HG03280 (cell line): ENCODE results near the gene EPHA6.
"Not testable (repeated sequence)": the region's sequence is repeated elsewhere in the genome, so short reads cannot be mapped to it uniquely, and the experiment has no call there.

ENCODE experiments used
- ATAC-seq: cut with Tn5 transposase; IDR thresholded peaks from one replicate; pipeline ENCODE4 v1.9.1; 2021; ENCODE audit warnings: mild to moderate bottlenecking, moderate library complexity; ENCODE audit not compliant: unreplicated experiment

The EPHA6 gene

DNA sequence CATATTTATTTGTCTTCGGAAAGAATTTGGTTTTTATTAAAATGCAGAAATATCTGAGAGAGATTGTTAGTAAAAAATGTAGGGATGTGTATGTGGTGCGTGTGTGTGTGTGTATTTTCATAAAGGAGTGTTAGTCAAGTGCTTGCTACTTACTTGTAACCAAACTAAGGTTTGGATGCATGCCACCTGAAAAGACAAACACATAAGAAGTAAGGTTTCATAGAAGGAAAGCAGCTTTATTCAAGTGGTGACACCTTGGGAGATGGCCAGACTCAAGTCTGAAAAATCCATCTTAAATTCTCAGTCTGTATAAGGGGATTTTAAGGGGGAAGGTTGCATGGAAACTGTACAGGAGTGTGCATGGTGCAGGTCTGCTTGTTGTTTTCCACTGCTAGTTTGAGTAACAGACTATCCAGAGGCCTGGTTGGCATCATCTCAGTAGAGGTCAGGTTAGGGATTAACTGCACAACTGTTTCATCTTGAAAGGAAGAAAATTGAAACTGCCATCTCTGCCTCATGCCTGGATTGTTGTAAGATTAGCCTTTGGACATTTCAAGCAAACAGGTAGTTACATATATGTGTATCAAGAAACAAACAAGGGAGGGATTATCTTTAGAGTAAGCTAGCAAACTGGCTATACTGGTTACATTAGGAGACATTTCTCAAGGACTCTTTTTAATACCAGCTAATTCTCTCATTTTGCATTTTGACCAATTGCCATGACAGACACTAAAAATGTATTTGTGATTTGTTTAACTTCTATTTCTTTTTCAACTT, 196.7 kb downstream of the EPHA6 start:
- ATAC-seq = no peak

DNA sequence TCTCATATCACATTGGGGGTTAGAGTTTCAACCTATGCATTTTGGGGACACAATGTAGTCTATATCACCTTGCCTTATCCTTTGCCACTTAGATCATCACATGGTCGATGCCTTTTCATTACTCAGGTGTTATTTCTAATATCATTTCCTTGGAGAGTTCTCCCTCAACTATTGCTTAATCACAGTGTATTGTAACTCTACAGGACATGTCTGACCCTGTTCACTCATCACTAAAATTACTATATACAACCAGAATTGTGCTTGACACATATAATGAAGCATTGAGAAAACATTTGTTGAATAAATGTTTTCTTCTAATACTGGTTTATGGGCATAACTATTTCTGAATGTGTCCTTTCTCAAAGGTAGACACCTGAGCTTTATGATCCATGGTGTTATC, 207.4 kb downstream of the EPHA6 start:
- no peak for ATAC-seq

DNA sequence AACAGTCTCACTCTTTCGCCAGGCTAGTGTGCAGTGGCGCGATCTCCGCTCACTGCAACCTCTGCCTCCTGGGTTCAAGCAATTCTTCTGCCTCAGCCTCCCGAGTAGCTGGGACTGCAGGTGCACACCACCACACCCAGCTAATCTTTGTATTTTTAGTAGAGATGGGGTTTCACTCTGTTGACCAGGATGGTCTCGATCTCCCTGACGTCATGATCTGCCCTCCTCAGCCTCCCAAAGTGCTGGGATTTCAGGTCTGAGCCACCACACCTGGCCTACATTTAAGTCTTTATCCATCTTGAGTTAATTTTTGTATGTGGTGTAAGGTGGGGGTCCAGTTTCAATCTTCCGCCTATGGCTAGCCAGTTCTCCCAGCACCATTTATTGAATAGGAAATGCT, 211.2 kb downstream of the EPHA6 start:
- not testable (repeated sequence) for ATAC-seq

DNA sequence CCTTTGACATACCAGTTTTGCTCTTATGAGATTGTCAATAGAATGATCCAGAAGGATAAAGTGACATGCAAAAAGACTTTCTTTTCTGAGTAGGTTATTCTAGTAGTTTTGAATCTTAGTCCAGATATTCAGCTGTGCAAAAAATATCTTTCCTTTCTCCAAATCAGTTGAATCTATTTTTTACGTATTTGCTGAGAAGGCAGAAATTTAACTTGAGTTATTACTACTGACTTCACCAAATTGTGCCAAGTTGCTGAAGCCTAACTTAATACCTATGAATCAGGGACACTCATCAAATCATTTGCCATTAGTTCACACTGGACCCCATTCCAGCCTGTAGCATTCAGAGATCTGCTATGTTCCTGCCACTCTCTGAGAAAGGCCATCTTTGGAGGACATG, 215.6 kb downstream of the EPHA6 start:
- ATAC-seq = no peak

DNA sequence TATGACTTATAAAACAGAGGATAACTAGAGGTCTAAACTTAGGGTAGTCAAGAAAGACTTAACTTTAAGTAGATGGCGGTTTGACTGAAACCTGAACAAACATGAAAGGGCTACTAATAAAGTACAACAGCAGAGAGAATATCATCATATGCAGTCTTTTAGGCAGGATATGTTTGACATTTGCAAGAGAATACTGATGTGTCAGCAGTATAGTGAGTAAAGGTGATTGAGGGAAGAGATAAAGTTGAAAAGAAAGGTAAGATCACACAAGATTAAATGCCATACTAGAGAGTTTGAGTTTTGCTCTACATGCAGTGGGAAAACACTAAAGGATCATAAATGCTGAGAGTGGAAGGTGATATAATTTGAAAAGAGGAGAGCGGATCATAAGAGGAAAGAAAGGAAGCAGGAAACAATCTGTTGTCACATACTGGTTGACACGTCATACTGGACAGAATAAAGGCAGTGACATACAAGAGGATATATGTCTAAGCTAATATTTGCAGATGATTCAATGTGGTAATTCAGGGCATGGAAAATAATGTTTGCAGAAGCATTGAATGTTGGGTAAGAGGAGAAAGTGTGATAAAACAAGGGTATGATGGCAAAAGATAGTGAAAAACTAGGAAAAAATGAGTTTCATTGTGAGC, 223.0 kb downstream of the EPHA6 start:
- no peak for ATAC-seq

DNA sequence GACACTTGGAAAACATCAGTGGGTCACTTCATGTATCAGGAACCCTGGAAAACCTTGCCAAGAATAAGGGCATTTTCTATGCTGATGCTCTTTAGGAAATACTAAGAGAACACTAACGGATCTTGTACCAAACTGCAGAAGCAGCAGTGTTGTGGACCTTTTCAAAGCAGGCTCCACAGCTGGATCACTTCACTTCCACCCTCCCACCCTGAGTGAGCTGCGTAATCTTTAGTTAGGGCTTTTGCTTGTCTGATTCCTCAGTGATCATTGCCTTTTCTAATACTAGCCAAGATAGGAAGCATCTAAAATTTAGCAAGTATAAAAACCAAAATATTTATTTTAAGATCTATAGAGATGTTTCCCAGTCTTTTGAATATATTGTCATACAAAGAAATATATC, 229.0 kb downstream of the EPHA6 start:
- no peak for ATAC-seq

DNA sequence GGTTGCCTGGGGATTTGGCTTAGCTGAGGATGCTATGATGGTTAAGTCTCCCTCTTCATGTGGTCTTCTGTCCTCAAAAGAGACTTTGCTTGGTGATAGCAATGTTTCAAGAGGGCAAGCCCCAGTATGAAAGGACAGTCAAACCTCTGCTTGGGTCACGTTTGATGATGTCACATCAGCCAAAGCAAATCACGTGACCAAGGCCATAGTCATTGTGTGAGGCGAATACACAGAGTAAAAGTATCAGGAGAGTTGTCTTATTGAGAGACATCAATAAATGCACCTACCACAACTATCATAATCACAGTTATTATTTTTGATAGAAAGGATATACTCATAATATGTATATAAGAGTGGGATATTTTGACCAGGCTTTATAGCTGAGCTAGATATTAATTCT, 243.0 kb downstream of the EPHA6 start:
- ATAC-seq = no peak

DNA sequence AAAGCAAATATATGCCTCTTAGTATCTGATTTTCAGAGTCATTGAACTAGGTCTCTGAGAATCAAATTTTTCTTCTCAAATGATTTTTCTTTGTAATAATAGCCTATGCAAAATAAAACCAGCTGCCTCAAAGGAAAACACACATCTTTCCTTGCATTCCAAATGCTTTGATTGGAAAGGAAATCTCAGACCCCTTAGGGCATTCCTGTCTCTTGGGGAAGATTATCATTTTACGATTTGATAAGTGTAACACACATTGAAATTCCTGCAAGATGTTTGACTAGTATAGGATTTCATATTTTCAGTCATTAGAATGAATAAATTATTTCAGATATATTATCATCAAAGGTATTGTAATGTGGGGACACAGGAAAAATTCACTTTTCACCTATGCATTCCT, 244.8 kb downstream of the EPHA6 start:
- no peak for ATAC-seq

DNA sequence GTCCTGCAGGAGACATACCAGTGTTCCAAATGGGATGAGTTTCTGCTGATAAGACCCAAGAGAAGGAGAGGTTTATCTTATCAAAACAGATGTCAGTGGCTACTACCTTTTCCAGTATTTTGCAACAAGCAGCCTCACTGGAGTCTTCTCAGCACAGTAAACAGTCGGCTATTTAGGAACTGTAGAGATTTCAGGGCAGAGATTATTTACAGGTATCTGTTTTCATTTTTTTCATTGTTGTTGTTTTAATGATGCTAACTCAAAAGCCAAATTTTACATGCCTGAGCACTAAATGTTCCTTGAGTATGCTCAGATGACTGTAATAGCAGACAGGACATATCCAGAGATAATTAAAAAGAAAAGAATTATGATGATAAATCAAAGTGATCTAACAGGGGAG, 252.1 kb downstream of the EPHA6 start:
- ATAC-seq = no peak

DNA sequence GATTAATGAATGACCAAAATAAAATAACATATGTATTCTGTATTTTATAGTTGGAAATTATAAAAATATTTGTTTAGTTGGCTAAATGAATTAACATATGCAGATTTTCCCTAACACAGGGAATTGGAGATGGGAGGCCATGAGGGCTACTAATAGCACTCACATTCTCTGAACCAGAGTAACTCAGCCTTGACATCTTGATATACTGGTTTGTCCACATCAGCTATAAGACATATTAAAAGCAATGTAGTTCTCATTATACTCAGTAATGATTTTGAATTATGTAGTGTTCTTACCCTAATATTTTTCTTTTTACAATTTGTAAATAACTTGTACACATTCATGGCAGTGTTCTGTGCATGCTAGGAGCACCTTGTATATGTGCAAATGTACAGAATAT, 255.9 kb downstream of the EPHA6 start:
- ATAC-seq = no peak

DNA sequence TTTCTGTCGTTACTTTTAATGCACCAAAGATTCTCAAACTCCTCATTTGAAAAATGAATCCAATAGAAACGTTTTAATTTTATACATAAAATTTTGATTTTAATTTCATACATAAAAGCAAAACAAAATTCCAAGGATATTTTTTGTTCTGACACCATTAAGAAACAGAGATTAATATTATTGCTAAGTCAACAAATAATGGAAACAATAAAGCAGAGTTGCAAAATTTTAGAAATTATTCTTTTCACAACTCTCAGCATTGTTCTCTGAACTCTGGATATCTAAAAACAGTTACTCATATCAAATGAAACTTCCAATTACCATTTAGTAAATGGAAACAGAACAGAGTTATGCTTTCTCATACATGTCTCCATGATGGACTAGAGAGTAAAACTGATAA, 260.2 kb downstream of the EPHA6 start:
- ATAC-seq = no peak

DNA sequence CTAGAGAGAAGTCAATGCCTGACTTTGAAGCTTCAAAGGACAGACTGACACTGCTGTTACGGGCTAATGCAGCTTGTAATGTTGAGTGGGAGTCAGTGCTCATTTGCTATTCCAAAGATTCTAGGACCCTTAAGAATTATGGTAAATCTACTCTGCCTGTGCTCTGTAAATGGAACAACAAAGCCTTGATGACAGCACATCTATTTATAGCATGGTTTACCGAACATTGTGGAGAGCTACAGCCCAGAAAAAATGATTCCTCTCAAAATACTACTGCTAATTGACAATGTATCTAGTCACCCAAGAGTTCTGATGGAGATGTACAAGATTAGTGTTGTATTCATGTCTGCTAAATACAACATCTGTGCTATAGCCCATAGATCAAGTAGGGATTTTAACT, 262.3 kb downstream of the EPHA6 start:
- no peak for ATAC-seq

DNA sequence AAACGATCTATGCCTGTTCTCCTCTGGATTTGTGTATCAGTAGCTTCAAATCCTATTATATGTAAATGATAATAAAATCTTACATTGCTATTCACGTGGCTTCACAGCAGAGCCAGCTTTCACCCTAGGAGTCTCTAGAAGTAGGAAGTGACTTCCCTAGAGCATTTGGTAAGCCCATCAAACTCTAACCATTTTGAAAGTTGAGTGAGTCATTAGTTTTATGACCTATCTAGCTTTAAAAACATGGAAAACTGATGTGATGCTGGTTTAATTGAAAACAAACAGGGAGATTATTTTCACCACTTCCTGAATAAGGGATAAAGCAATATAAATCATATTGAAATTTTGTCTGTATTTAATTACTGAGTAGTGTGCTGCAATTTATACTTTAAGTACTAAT, 275.2 kb downstream of the EPHA6 start:
- no peak for ATAC-seq

DNA sequence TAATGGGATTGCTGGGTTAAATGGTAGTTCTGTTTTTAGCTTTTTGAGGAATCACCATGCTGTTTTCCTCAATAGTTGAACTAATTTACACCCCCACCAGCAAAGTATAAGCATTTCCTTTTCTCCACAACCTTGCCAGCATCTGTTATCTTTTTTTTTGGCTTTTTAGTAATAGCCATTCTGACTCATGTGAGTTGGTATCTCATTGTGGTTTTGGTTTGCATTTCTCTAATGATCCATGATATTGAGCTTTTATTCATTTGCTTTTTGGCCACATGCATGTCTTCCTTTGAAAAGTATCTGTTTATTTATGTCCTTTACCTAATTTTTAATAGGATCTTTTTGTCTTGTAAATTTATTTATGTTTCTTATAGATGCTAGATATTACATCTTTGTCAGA, 288.2 kb downstream of the EPHA6 start:
- ATAC-seq = no peak

DNA sequence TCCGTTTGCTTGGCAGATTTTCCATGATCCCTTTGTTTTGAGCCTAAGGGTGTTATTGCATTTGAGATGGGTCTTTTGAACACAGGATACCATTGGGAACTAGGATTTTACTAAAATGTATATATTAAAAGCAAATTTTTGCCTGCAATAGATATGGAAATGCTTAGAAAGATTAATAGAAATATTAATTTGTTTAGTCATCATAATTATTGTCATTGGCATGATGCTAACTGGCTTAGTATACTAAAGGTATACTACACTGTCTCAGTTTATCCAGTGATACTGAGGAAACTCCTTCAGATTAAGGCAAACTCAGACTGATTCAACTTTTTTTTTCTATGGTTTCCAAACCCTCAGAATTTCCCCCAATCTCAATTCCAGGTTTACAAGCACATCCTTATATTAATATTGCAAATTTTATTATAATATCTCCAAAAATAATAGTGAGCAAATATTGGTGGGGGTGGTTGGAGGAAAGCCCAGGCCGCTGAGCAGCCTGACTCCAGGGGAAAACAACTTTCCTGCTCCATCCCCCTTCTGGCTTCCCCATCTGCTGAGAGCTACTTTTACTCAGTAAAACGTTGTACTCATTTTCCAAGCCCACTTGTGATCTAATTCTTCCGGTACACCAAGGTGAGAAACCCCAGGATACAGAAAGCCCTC, 291.7 kb downstream of the EPHA6 start:
- no peak for ATAC-seq

DNA sequence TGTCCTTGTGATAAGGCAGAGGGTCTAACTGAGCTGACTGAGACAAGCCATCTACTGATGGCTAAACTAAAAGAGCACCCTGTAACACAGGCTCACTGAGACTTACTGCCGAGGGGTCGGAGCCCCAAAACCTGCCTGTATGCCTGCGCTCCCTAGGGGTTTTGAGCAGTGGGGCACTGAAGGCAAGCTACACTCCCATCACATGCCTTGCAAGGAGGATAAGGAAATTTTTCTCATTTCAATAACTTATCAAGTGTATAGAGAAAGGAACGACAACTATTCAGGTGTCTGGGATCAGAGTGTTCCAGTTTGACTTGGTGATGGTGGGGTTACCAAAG, 292.2 kb downstream of the EPHA6 start:
- no peak for ATAC-seq

DNA sequence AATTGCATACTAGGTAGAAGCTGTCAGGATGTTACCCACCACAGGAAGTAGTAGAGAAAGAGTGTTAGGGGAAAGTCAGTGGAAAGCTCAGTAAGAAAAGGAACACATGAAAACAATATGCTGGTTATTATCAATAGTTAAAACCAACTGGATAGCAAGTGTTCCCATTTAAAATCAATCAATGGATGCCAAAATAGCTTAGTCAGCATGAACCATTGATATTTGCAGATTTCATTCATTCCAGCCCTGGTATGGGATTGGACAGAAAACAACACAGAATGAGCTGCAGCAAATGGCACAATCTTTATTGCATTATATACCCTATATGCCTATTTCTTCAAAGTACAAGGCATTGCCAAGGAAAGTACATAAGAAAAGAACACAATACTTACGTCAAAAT, 293.7 kb downstream of the EPHA6 start:
- no peak for ATAC-seq

DNA sequence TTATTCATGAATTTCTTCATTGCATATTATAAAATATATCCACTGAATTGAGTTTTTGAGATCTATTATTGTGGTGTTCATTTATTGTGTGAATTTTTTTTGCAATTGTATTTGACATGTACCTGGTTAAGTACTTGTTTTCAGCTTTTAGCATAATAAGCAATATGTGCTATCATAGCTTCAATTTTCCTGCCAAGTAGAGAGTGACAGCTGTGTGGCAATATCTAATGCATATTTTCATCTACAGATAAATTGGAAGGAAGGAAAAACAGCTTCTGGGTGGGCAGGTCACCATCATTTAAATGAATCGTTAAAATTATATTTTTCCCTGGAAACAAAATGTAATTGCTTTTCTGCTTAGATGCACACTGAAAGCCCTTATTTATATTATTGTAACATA, 296.9 kb downstream of the EPHA6 start:
- ATAC-seq = no peak

DNA sequence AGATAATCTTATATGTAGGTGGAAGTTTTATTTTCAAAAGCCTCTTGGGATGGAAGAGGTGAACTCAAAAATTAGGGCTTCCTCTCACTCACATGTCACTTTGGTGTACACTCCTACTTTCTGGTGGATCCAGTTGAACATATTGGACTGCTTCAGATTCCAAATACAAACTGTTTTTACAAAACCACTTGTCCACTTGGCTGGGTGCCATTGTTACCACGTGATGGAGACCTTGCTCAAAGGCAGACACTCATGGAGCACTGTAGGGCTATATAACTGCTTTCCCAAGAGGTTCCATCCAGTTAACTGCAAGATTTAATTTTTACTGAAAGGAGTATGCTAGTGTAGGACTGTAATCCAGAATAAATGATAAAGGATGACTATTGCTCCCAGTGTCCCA, 307.0 kb downstream of the EPHA6 start:
- ATAC-seq = no peak

DNA sequence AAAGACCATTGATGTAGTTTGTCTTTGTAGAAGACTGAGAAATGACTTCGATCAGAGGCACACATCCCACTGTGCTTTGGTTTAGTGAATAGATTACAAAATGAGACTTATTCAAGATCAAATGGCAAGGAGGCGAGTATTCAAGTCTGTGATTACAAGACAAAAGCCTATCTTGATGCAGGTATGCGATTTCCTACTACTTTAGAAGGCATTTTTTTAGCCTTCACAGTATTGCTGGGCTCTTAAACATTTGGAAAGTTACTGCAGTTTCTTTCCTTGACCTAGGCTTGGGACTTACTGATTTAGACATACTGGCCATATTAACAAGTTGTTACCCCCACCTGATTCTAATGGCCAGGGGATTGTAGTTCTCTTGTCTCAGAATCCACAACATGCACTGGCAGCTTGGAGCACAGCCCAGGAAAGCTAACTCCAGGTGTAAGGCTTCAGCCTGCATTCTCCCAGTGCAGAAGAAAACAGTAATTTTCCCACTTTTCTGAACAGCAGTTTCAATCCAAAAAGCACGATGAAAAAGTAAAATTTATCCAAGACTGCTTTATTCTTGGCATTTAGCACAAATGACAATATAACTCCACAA, 311.6 kb downstream of the EPHA6 start:
- ATAC-seq = no peak

DNA sequence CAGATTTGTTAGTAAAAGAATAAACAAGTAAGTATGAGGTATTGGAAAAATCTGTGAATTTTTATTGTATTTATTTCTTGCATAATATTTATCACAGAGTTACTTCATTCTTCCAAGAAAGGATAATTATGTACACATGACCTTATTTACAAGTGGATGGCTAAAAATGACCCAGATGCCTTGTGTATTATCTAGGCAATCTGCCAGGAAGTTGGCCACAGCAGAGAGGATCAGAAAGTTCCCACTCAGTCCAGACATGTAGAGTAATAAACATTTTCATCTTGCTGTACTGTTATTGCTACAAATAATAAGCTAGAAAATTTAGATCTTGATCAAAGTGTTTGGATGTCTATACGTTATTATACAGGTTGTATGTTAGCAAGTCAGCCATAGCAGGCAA, 317.1 kb downstream of the EPHA6 start:
- no peak for ATAC-seq

DNA sequence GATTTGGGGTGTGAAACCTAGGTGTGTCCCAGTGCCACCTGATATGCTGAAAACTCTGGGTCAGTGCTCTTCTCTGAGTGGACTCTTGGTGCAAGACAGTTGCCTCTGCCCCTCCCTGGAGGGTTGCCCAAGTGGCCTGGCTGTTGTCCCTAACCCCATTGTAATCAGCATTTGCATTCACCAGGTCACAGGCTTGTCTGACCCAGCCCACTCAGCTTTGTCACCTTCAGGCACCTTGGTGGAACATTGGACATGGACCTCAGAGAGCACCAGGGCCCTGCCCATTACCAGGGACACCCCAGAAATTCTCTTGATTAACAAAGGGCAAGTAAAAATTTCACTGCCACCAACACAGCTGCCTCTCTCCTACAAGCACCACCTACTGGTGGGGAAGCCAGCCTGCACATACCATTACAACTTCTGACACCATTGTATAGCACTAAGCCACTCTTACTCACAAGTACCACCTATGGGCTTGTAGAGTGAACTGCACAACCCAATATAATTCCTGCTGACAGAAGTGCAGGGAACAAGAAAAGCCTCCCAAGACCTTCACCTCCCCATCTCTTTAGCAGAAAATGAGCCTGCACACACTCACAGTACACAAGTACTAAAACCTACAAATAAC, 324.6 kb downstream of the EPHA6 start:
- no peak for ATAC-seq
